HG03521 (cell line): ENCODE results near the gene AATK.
"Not testable (repeated sequence)": the region's sequence is repeated elsewhere in the genome, so short reads cannot be mapped to it uniquely, and the experiment has no call there.

Source experiments
- ATAC-seq: cut with Tn5 transposase; IDR thresholded peaks from one replicate; pipeline ENCODE4 v1.9.1; 2021; ENCODE audit warnings: mild to moderate bottlenecking, moderate library complexity; ENCODE audit not compliant: unreplicated experiment

The AATK gene

DNA sequence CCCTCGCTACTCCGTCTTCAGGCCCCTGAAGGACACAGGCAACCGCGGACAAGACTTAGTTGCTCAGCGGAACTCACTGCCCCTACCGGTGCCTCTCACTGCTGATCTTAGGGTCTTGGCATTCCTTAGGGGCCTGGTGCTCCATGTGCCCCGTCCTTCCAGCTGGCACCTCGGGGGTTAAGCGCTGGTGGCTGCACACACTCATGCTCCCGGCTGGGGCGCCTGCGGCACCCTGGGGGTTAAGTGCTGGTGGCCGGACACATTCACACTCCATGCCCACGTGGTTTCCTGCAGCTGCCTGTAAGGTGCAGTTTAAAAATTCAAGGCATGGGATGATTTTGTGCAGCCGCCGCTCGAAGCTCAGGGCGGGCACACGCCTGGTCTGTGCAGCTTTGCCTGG, 86.0 kb downstream of the AATK start:
- ATAC-seq, result no peak

DNA sequence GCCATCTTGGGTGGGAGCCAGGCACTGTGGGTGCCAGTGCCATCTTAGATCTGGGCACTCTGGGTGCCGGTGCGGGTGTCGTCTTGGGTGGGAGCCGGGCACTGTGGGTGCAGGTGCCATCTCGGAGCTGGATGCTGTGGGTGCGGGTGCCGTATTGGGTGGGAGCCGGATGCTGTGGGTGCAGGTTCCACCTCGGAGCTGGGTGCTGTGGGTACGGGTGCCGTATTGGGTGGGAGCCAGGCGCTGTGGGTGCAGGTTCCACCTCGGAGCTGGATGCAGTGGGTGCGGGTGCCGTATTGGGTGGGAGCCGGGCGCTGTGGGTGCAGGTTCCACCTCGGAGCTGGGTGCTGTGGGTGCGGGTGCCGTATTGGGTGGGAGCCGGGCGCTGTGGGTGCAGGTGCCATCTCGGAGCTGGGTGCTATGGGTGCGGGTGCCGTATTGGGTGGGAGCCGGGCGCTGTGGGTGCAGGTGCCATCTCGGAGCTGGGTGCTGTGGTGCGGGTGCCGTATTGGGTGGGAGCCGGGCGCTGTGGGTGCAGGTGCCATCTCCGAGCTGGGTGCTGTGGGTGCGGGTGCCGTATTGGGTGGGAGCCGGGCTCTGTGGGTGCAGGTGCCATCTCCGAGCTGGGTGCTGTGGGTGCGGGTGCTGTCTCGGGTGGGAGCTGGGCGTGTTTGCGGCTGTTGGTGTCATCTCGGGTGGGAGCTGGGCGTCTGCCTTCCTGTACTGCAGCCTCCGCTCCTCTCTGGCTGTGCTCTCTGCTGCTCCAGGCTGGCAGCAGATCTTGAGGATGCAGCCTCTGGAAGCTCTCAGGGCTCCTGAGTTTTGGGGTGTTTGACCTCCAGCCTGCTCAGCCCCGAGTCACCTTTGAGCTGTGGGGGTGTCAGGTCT, 87.8 kb downstream of the AATK start:
- not testable (repeated sequence) for ATAC-seq

DNA sequence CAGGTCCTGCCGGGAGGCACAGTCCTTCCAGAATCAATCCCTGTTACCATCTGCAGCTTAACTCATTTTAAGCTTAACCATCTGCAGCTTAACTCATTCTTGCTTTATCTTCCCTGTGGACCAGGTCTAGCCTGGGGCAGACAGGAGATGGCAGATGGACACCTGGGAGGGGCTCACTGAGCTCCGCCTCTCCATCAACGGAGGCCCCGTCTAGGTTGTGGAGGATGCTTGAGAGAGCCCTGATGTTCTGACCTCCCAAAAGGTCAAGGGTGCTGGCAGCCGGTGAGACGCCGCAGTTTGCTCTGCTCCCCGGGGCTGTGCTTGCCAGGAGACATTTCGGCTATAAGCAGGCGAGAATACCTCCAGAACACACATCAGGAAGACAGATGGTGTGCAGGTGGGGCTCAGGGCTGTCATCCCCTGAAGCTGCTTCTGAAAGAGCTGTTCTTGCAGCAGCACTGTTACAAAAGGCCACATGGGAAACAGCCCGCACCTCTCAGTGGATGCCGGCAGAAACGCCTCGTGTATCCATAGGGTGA, 89.8 kb downstream of the AATK start:
- no peak for ATAC-seq

DNA sequence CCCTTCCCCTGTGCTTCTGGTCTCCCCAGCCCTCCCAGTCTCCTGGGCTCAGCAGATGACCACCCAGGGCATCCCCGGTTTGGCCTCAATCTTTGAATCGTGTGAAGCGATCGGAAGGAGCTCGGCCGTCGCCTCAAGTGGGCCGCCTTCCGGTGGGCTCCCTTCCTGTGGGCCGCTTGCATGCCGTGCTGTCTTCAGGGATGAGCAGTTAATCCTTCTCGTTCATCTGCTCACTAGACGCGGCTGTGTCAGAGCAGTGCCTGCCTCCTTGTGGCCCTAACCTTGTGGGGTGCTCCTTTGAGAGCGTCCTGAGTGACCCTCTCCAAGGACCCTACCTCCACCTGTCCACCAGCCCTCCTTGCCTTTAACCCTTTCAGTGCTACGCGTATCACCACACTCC, 90.7 kb downstream of the AATK start:
- no peak for ATAC-seq

DNA sequence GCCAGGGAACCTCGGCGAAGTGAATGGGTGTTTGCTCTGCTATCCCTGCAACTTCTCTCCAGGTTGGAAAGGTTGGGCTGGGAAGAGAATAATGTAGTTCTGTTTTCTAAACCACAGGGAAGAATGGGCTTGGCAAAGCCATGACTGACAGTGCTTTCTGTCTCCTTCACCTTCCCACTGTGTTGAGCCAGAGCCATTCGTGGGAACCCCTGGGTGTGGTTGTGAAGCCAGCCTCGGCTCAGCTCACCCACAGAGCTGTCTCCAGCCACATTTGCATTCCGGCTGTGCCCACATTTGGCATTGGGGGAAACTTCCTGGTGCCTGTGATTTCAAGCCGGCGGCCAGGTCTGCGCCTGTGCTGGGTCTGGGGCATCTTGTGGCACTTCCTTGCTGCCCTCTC, 91.1 kb downstream of the AATK start:
- ATAC-seq, result no peak

DNA sequence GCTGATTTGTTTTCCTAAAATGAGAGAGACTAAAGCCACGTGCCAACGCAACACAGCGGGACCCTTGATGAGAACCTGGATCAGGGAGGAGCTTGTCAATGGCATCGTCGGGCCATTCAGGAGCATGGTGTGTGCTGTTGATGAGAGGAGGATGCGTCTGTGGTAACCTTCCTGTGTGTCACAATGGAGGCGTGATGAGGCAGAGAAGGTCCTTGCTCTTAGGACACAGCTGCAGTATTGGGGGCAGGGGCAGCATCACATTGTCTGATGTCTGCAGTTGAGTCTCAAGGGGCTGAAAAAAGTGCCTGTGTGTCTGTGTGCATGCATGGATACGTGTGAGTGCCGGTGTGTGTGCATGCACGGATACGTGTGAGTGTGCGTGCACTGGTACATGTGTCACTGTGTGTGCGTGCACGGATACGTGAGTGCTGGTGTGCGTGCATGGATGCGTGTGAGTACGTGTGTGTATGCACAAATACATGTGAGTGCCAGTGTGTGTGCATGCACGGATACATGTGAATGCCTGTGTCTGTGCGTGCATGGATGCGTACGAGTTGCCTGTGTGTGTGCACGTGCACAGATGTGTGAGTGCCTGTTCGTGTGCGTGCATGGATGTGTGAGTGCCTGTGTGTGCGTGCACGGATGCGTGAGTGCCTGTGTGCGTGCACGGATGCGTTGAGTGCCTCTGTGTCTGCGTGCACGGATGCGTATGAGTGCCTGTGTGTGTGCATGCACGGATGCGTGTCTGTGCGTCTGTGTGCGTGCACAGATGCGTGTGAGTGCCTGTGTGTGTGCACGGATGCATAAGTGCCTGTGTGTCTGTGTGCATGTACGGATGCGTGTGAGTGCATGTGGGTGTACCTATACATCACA, 91.8 kb downstream of the AATK start:
- ATAC-seq, result no peak

DNA sequence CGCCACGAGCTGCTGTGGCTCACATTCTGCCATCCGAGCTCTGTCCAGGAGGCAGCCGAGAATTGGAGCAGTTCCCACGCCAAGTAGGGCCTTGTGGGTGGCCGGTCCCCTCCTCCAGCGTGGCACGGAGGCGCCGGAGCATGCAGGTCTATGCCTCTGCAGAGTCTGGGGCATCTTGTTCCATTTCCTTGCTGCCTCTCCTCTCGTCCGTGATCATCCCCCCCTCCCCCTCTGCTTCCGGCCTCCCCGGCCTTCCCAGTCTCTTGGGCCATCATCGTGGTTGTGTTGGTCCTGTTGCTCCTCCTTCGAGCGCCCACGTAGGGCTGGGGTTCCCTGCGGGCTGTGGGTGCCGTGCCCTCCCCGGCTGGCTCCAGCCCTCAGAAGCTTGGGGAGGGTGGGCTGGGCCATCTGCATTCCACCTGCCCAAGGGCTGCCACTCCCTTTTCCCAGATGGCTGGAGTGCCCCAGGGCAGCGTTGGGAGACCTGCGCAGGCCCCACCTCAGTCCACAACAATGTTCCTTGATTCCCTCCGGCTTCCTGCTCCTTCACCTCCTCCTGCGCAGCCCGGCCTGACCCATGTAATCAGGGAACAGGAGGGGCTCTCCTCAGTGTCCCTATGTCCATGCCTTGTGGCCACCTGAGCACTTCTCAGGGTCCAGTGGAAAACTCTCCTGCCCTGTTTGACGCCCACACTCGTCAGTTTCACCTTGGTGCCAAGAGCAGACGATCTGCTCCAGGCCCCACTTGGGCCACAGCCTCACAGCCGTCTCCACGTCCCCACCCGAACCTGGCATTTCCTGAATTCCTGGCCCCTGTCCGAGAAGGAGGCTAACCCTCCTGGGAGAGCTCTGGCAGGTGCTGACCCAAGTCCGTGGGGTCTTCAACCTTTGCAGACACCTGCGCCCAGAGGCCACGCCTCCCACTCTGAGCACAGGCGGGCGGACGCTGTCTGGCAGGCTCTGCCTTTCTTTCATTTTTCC, 94.0 kb downstream of the AATK start:
- no peak for ATAC-seq

DNA sequence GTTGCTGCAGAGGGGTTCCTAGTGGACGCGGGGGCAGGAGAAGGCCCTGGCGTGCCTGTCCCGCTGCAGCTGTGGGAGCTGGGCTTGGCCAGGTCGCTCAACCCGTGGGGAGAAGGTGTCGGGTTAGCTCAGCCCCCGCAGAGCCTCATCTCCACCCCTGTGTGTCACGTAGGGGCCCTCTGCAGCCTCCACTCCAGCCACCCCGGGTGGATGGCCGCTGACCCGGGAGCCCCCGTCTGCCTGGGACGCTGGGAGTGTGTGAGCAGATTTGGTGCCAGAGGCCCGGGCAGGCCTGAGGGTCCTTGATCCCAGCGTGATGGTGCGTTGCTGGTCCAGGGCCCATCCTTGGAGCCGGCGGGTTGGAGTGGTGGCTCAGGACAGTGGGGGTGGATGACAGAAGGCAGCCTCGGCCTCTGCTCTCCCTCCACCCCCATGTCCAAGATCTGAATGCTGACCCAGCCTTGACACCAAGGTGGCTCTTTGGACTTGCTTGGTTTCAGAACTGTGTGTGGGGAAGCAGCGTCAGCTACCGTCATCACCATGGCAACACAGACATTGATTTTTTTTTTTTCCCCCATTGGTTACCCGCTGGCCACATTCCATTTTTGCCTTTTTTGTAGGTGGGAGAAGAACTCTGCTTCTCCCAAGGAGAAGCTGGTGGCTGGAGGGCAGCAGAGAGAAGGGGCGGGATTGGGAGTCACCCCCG, 95.3 kb downstream of the AATK start:
- no peak for ATAC-seq

DNA sequence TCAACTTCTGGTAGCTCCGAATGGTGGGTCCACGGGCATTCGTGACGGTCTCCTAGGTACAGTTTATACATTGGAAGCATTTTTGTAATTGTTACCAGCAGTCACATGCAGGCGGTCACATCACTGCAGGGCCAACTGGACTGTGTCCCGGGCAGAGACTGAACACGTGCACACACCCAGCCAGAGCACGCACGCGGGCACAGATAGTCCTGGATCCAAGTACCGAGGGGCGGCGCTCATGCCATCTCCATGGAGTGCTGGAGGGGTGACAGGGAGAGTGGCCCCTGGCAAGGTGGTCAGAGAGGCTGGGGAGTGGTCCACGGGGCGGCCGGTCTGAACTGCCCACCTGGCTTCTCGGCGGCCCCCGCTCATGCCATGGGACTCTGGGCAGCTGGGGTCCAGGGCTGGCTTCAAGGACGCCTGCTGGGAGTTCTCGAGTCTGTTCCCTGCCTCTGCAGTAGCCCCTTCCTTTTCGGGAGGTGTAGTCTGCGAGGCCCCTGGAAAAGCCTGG, 96.8 kb downstream of the AATK start:
- ATAC-seq, result no peak

DNA sequence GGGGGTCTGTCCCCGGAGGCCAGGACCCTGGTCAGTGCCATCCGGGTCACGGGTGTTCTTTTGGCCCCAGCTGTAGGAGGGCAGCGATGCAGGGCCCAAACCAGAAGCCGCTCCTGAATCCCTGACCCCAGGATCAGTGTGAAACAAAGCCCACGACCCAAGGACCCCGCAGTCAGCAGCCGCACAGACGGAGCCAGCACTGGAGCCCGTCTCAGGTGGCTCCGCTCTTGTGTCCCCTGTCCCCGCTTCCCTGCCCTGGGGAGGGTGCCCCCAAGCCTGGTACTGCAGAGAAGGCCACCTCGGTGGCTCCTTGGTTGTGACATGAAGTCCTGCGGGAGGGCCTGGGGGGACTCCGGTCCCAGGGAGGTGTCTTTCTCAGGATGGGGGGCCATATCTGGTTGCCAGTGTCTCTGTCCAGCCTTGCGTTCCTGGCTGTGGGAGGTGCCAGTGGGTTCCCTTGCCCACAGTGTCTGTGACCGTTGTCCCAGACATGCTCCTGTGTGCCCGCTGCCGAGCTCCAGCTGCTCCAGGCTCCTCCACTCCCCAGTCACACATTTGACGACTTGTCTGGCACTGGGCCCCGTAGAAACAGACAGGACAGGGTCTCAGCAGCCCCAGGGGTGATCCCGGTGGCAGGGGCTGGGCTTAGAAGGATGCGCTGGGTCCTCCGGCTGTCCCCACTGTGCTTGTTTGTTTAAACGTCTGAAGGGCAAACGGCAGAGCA, 97.4 kb downstream of the AATK start:
- ATAC-seq, result no peak

DNA sequence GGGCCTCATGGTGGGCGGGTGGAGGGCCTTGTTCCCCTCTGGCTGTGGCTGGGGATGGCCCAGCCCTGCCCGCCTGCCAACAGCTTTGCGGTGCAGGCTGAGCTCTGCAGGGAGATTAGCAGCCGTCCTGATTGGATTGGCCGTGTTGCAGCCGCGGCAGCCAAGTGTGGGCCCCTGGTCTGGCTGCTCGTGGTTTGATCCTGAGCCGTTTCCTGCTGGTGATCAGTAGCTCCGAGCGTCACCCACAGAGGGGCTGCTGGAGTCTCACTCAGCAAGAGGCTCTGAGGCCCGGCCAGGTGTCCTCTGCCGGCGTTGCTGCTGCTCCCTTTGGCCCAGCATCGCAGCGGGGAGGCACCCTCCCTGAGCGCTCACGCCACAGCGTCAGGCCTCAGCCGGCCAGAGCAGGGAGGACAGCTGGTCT, 98.6 kb downstream of the AATK start:
- no peak for ATAC-seq
